ENCODE results near the gene SLC6A11.

SLC6A11 gene

DNA sequence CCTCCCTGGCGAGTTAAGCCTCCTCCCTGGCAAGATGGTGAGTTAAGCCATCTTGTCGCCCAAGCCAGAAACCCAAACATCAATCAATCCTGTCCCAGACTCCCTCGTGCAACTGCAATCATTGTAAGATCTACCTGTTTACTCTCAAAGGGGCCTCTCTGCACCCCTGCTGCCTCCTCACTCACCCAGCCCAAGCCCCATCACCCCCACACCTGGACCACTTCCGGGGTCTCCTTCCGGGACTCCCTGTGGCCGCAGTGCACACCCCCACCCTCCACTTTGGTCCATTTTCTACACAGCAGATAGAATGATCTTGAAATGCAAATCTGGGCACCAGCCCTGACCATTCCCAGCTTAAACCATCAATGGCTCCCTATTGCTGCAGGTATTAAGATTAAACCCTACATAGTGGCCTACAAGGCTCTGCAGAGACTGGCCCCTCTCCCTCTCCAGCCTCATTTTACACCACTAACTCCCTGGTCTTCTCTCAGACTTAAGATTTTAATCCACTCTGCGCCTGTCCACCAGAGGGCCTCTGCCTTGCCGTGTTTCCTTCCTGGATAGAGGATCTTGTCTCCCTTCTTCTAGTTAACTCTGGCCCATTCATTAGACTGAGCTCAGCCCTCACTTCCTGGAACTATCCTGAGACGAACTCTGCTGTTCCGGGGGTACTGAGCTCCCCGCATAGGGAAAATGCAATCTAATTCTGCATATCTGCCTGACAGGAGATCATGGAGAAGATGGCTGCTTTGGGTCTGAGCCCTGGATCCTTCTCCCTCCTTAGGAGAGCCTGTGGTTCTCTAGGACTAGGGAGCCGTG, 134.7 kb downstream of the SLC6A11 start:
- no peak for DNase-seq (ENCODE audit: low read depth in 2 of 3, low spot score in 2 of 3)

DNA sequence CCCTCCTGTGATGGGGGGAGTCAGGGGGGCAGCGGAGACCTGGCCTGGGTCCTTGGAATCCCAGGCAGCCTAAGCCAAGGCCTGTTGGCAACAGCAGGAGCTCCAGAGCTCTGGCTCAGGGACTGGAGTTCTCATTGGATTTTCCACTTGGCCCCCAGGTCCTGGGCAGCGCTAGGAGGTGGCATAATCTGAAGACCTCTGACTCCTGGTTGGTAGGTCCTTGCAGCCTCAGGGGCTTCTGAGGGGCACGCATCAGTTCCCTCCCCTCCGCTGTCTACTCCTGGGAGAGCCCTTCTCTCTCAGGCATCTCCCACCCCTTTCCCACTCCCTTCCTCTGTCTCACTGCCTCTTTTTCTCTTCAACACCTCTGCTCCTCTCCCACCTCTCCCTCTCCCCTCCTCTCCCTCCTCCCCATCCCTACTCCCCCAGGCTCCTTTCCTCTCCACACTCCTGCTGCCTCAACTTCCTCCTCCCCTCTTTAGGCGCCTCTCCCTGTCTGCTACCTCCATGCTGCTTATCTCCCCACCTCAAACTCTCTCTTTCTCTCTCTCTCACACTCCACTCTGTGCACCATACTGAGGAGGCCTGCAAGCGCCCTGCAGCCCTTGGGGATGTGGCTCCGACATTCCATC, 135.4 kb downstream of the SLC6A11 start:
- DNase-seq (ENCODE audit: low read depth in 2 of 3, low spot score in 2 of 3): no peak

GRCh38 chr3:10952525-10952924, 136.5 kb downstream of the SLC6A11 start:
- no peak for DNase-seq (ENCODE audit: low read depth in 2 of 3, low spot score in 2 of 3)

DNA sequence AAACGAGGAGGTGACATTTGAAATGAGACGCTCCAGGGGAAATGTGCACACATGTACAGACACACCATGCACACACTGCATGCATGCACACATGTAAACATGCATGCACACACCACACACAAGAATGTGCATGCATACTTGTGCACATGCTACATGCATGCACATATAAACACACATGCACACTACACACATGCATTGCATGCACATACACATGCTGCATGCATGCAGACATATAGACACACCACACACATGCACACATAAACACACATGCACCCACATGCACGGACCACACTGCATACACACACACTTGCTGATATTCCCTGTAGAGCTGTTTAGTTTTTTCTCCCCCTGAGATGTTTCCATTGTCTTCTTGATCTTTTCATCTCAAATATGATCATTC, 138.7 kb downstream of the SLC6A11 start:
- DNase-seq (ENCODE audit: low read depth in 2 of 3, low spot score in 2 of 3): no peak

DNA sequence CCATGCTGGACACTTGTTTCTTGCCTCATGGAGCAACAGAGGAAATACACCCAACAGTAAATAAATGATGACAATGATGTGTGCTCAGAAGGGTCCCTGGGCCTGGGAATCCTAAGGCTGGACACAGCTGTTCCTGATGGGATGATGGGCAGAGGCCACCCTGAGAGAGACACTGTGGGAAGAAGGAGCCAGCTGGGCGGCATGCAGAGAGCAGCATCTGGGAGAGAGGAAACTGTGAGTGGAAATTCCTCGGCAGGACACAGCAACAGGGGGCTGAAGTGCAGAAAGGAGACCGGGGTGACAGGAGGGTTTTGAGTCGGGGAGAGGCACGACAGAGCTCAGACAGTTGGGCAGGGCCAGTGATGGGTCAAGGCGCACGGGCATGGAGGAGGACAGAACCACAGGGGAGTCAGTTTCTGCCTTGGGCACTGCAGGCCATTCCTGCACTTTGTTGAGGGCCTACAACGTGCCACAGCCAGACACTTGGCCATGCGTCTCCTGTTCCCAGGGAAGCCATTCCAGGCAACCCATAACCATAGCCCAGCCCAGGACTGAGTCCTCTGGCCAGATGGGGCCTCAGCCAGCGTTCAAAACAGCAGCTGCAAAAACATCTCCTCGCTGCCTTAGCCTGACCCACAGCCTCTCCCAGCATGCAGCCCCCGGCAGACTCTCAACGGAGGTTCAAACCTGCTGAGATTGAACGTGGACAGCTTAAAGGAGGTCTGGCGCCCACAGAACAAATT, 139.9 kb downstream of the SLC6A11 start:
- no peak for DNase-seq (ENCODE audit: low read depth in 2 of 3, low spot score in 2 of 3)

DNA sequence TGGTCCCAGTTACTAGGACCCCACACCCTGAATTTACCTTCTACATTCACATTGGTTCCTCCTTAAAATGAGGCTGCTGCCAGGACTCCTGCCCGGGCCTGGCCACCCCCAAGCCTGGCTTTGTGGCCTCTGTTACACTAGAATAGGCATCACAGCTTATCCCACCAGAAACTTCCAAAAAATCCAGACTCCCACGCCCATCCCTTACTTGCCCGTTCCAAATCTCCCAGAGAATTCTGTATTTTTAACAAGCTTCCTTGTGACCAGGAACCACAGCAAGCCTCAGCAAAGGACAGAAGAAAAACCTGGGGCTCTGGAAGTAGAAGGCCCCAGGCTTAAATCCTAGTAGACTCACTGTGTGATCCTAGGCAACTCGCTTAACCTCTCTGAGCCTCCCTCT, 140.5 kb downstream of the SLC6A11 start:
- DNase-seq (ENCODE audit: low read depth in 2 of 3, low spot score in 2 of 3): no peak

DNA sequence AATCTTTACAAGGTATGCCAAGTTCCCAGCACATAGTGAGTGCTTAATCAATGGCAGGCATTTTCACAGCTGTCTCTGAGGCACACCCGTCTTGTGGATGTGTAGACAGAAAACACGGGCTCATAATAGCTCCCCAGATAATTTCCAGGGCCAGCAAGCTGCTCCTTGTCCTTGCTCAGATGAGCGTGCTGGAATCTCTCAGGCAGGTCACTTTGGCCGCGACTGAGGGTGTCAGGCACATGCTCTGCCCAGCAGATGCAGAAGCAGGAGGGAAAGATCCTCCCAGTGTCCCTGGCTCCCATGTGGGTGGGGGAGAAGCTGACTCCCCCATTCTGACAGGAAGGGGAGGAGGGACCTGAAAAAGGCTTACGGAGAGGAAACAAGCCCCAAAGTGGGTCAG, 141.0 kb downstream of the SLC6A11 start:
- no peak for DNase-seq (ENCODE audit: low read depth in 2 of 3, low spot score in 2 of 3)

DNA sequence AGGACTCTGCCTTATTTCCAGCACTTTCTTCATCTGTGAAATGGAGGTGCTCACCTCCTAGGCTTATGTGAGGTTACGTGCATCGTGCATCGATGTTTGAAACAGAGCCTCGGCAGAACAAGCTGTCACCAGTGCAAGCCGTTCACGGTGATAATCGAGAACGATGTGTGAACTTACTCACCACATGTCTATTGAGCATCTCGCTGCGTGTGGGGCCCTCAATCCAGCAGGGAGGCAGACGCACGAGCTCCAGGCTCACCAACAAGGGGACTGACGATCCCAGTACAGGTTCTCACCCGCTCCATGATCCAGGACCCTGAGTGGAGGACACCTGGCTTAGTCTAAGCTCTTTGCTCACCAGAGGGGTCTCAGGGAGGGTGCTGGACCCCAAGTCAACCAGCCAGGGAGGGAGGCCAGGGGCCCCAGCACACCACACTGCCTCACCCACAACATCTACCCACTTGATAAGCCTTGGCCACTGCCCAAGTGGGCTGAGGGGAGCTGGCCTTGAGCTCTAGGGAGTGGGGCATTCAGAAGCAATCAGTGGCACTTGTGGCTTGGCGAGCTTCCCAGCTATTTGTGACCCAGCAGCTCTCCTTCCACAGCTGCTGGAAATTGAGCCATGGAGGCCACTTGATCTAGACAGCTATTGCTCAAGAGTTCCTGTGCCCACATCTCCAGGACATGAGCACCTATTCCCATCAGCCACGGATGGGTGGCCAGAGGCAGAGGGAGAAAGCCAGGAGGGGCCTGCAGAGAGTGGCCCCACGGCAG, 142.1 kb downstream of the SLC6A11 start:
- no peak for DNase-seq (ENCODE audit: low read depth in 2 of 3, low spot score in 2 of 3)

DNA sequence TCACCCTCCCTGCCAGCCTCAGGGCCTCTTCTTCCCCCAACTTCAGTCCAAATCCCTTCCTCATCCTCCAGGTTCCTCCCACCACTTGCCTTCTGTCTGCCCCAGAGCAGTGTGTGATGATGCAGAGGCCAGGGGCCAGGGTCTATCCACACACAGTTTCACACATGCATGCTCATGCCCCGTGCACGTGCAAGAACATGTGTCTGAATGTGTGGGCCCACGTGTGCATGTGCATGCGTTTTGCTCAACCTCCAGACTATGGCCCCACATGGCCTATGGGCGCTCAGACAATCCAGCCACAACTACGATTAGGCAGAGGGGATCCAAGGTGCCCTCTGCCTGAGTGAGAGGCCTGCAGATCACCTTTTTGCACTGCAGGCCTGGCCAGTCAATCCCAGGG, 144.2 kb downstream of the SLC6A11 start:
- DNase-seq (ENCODE audit: low read depth in 2 of 3, low spot score in 2 of 3): no peak

DNA sequence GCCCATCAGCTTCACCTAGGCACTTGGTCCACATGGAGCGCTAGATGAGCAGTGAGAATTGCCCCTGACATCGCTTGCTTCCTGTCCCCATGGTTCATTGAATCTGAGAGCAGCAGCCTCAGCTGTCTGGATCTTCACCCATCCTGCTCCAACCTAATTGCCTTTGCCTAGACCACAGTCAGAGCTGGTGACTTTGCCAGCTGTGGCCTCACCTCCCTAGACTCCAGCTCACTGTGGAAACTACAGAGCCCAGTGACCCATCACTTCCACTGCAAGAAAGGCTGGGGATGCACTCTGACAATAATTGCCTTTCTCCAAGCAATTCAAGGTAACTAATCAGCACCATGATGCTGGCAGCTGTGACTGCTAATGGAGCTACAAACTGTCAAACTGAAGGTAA, 145.9 kb downstream of the SLC6A11 start:
- DNase-seq (ENCODE audit: low read depth in 2 of 3, low spot score in 2 of 3): no peak

DNA sequence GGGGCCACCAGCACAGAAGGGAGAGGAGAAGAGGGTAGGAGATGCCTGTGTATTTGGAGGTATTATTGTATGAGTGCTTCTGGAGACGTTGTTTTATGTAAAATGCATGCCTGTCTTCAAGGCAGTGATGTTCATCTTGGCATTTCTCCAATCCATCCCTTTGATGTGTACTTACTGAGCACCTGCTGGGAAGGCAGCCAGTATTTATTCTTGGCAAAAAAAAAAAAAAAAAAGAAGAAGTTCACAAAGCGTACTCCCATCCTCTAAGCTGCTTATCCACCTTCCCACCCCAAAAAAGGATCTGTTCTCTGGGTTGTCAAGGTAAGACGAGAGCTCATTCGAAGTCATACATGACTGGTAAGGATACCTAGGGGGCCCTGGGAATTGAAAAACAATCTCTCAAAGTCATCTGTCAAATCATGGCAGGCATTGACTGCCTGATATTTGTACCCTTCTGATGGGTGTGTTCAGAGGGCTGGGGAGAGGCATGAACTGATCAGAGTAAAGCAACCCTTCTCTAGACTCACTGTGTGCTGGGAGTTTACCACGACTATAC, 146.5 kb downstream of the SLC6A11 start:
- DNase-seq (ENCODE audit: low read depth in 2 of 3, low spot score in 2 of 3): no peak

DNA sequence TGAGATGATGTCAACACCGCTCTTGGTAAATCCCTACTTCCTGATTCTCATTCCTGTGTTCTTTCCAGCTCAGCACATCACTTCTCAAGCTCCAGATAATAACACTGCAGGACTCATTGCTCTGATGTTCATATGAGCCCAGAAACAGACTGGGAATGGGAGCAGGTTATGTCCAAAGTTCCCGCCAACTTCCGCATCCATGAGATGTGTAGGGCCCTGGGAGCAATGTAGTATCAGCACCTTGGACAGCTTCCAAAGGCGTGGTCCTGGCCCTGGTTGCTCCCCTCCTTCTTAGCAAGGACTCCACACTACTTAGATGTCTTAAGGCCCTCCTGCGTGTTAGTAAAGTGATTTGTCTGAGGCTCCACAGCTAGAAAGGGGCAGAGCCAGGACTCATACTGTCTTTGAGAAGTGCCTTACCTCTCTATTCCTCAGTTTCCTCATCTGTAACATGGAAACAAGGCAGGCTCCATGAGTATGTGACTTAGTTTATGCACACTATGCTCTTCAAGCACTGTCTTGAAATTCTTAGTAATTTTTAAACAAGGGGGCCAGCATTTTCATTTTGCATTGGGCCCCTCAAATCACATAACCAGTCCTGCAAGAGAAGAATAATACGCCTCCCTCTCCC, 148.6 kb downstream of the SLC6A11 start:
- no peak for DNase-seq (ENCODE audit: low read depth in 2 of 3, low spot score in 2 of 3)

GRCh38 chr3:10968401-10968800, 152.4 kb downstream of the SLC6A11 start:
- no peak for DNase-seq (ENCODE audit: low read depth in 2 of 3, low spot score in 2 of 3)

GRCh38 chr3:10970306-10970960, 154.4 kb downstream of the SLC6A11 start:
- no peak for DNase-seq (ENCODE audit: low read depth in 2 of 3, low spot score in 2 of 3)

DNA sequence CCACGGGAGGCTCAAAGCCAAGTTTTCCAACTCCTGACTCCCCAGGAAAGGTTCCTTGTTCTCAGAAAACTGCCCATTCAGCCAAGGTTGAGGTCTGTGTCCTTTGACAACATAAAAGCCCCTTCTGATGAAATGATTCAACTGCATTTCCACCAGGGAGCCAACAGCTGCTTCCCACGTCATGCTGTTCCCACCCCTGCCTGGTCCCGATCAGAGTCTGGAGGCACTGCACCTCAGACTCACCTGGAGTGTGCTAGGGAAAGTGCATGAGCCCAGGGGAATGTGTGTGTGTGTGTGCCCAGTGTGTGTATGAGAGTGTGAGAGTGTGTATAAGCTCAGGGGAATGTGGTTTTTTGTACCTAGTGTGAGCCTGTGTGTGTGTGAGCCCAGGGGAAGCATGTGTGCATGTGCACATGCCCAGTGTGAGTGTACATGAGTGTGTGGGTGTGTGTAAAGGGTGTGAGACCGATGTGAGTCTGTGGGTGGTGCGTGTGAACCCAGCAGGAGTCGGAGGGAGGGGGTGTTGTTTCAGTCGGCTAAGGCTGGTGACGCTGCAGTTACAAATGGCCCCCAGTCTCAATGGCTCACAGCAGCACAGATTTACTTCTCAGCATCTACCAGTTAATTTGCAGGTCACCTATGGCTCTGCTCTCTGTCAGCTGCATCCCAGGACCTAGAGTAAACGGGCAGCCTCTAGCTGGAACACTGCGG, 156.2 kb downstream of the SLC6A11 start:
- DNase-seq (ENCODE audit: low read depth in 2 of 3, low spot score in 2 of 3): no peak

DNA sequence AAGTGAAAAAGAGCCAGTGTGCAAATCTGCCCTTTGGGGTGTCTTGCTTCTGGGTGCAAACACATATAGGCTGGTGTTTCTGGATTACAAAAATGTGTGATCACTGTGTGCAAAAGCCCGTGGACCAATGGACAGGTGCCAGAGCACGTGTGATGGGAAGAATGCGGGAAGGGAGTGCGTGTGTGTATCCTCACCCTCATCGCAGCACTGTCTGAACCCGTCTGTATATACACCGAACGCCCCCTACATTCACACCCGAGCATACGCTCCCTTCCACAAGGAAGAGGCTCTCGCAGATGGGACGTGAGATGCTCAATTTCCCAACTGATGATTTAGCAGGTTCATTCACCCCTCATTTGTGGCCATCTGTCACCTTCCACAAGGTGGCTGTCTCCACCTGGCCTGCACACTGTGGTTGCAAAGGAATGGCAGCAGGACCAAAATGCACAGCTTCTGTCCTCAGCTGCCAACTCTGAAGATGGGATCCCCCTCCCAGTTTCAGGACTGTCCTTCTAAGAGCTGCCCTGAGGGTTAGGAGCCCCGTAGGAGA, 157.1 kb downstream of the SLC6A11 start:
- DNase-seq (ENCODE audit: low read depth in 2 of 3, low spot score in 2 of 3): no peak

- no peak for DNase-seq (ENCODE audit: low read depth in 2 of 3, low spot score in 2 of 3)
Measured at GRCh38 chr3:10974131-10974530, 158.1 kb downstream of the SLC6A11 start.

GRCh38 chr3:10974746-10975375, 158.8 kb downstream of the SLC6A11 start:
- no peak for DNase-seq (ENCODE audit: low read depth in 2 of 3, low spot score in 2 of 3)
